DND-41 (cell line): ENCODE measurements around the gene LRRN2.
"Not testable (repeated sequence)": the region's sequence is repeated elsewhere in the genome, so short reads cannot be mapped to it uniquely, and the experiment has no call there.

Experiments used
- ATAC-seq: fragments of 200-7000 bp; cut with Tn5 transposase; 3 replicates; pipeline ENCODE4 v1.9.1; 2021; ENCODE audit warnings: low read depth; ENCODE audit not compliant: insufficient read depth
- DNase-seq: peaks from one replicate; pipeline ENCODE4 v3.0.0-alpha.2; 2020
- H2AFZ ChIP-seq: 2 replicates; pipeline ENCODE4 v1.6.0; 2012; ENCODE audit warnings: low read depth, low read length
- H3K27ac ChIP-seq: 2 replicates; pipeline ENCODE4 v1.5.1; 2012; ENCODE audit warnings: low read length, inconsistent platforms
- H3K27me3 ChIP-seq: fragments of 200-600 bp; sonication (generic); 2 replicates; pipeline ENCODE4 v1.6.0; 2012; ENCODE audit warnings: low read length, mild to moderate bottlenecking, inconsistent platforms; ENCODE audit not compliant: insufficient read depth, poor library complexity
- H3K36me3 ChIP-seq: 2 replicates; pipeline ENCODE4 v1.5.1; 2012; ENCODE audit warnings: low read length, inconsistent platforms; ENCODE audit not compliant: insufficient read depth
- H3K4me1 ChIP-seq: 2 replicates; pipeline ENCODE4 v1.5.1; 2012; ENCODE audit warnings: mild to moderate bottlenecking, low read length; ENCODE audit not compliant: insufficient read depth
- H3K4me2 ChIP-seq: 2 replicates; pipeline ENCODE4 v1.6.0; 2012; ENCODE audit warnings: mild to moderate bottlenecking, moderate library complexity, low read length, inconsistent platforms; ENCODE audit not compliant: insufficient read depth
- H3K4me3 ChIP-seq, 2 experiments: fragments of 200-600 bp in 1 of 2; shearing (Covaris generic) in 1 of 2; 2 replicates each; pipeline ENCODE4 v1.5.1; 2012 to 2016; ENCODE audit warnings: inconsistent platforms in 2 of 2, low read length in 2 of 2, mild to moderate bottlenecking in 2 of 2, low read depth in 1 of 2, moderate library complexity in 1 of 2
- H3K79me2 ChIP-seq: 2 replicates; pipeline ENCODE4 v1.6.0; 2012; ENCODE audit warnings: low read length, inconsistent platforms; ENCODE audit not compliant: insufficient read depth
- H3K9ac ChIP-seq: 2 replicates; pipeline ENCODE4 v1.6.0; 2012; ENCODE audit warnings: low read depth, mild to moderate bottlenecking, inconsistent platforms, low read length, moderate library complexity
- H3K9me3 ChIP-seq: 2 replicates; pipeline ENCODE4 v1.5.1; 2012; ENCODE audit warnings: low read length, moderate library complexity, mild to moderate bottlenecking, inconsistent platforms; ENCODE audit not compliant: insufficient read depth, severe bottlenecking
- H4K20me1 ChIP-seq: 2 replicates; pipeline ENCODE4 v1.6.0; 2012; ENCODE audit warnings: low read length; ENCODE audit not compliant: insufficient read depth
- CTCF ChIP-seq: IDR thresholded peaks from 2 replicates; pipeline ENCODE4 v1.5.1; 2012; ENCODE audit warnings: borderline replicate concordance, low read length, moderate library complexity, mild to moderate bottlenecking; ENCODE audit not compliant: poor library complexity, severe bottlenecking; ENCODE audit errors: extremely low read depth
- EZH2 ChIP-seq: IDR thresholded peaks from 3 replicates; pipeline ENCODE4 v1.6.1; 2012; ENCODE audit warnings: borderline replicate concordance, low read depth, mild to moderate bottlenecking, moderate library complexity, low read length, inconsistent platforms; ENCODE audit not compliant: severe bottlenecking

Gene LRRN2

DNA sequence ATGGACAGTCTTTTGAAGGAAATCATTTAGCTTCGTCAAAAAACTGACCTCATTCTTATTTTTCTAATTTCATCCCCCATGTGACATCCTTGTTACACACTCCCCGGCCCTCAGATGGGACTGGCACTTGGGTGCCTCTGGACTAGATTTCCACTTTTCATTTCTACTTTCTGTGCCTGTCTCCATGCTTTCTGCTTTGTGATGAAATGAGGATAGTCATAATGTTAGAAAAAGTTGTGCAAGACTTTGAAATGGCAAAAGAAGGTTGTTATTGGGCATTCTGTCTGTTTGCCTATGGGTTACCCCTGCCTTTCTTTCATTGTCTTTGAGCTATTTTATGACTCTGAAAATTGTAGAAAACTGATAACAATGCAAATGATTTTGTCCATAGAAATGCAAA is 114.4 kb downstream of the LRRN2 start:
- Histone ChIP-seq H4K20me1 (no peaks in the 10 kb centered on the region), H3K79me2 (no peaks in the 10 kb centered on the region), H3K4me3 (no peak overlapping the region), H3K9ac (no peak overlapping the region), H3K4me2 (no peak overlapping the region), H3K27me3 (no peaks in the 10 kb centered on the region), H3K4me1 (peaks cover under 1% of the 10 kb centered on the region; the same call in 1 of the 2 replicates), H3K27ac (no peak overlapping the region), H3K9me3 (no peaks in the 10 kb centered on the region), H3K36me3 (peaks cover 2% of the 10 kb centered on the region; the same call in 1 of the 2 replicates), H2AFZ (no peak overlapping the region)
- DNase-seq (no peak), ATAC-seq (no peak)
- no peak for TF ChIP-seq EZH2
- no peak for TF ChIP-seq CTCF

DNA sequence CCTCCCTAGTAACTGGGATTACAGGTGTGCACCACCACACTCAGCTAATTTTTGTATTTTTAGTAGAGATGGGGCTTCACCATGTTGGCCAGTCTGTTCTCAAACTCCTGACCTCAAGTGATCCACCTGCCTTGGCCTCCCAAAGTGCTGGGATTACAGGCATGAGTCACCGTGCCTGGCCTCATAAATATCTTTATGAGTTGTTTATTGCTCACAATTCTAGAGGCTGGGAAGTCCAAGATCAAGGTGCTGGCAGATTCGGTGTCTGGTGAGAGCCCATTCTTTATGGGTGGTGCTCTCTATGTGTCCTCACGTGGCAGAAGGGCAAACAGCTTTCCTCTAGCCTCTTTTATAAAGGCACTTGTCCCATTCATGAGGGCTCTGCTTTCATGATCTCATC is 115.5 kb downstream of the LRRN2 start:
- not testable (repeated sequence) for H3K36me3 ChIP-seq, DNase-seq, H3K4me3 ChIP-seq, H3K9me3 ChIP-seq, H2AFZ ChIP-seq, H3K79me2 ChIP-seq, H3K4me2 ChIP-seq, H4K20me1 ChIP-seq, ATAC-seq, H3K4me1 ChIP-seq, H3K27me3 ChIP-seq, H3K27ac ChIP-seq, H3K9ac ChIP-seq

- no peak overlapping the region for H2AFZ ChIP-seq
- H3K36me3 ChIP-seq, result peaks cover 2% of the 10 kb centered on the region; the same call in 1 of the 2 replicates
- H3K27me3 ChIP-seq, result no peaks in the 10 kb centered on the region
- no peaks in the 10 kb centered on the region for H4K20me1 ChIP-seq
- ATAC-seq (no peak), DNase-seq (no peak)
- no peak overlapping the region for H3K4me2 ChIP-seq
- no peaks in the 10 kb centered on the region for H3K9me3 ChIP-seq
- no peak overlapping the region for H3K9ac ChIP-seq
- no peak overlapping the region for H3K27ac ChIP-seq
- H3K4me3 ChIP-seq, result no peak overlapping the region
- H3K4me1 ChIP-seq, result peaks cover 3% of the 10 kb centered on the region; the same call in 1 of the 2 replicates
- TF ChIP-seq EZH2, result no peak
- TF ChIP-seq CTCF, result no peak
- H3K79me2 ChIP-seq, result no peaks in the 10 kb centered on the region
These were observed 116.1 kb downstream of the LRRN2 start for GRCh38 chr1:204569478-204569877.

DNA sequence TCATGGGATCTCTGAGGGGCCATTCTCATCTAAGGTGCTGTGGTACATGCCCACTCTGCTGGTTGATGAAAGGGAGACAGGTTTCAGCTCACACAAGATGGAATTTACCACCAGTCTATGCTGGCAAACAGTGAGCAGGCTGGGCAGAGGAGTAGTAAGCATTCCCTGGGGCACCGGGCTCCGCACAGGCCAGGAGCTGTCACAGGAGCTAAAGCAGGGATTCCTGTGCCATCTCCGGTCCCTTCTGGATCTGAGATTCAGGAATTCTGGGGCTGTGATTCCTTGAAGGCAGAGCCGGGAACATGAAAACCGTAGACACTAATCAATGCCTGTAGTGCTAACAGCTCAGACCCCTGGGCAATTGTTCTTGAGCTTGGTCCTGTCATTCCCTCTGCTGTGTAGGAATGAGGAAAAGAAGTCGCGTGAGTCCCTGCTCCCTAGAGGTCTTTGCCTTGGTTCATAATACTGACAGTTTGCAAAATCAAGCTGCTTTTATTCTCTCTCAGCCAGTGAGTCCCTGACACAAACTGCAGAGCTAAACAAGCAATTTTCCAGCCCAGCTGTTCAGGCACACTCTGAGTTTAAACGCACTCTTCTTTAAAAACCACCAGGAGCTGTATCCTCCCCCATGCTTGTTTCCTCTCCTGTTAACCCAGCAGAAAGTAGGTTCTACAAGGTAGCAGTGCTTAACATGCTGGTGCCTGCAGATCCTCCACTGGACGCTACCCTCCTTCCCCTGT is 116.8 kb downstream of the LRRN2 start:
- H3K27ac ChIP-seq, result no peak overlapping the region
- no peak overlapping the region for H3K9ac ChIP-seq
- ATAC-seq, result no peak
- no peaks in the 10 kb centered on the region for H3K79me2 ChIP-seq
- H2AFZ ChIP-seq, result no peak overlapping the region
- no peaks in the 10 kb centered on the region for H4K20me1 ChIP-seq
- TF ChIP-seq EZH2 (no peak), CTCF (no peak)
- no peak overlapping the region for H3K4me3 ChIP-seq
- H3K4me2 ChIP-seq, result no peak overlapping the region
- H3K27me3 ChIP-seq, result no peaks in the 10 kb centered on the region
- H3K36me3 ChIP-seq, result peaks cover 2% of the 10 kb centered on the region; the same call in 1 of the 2 replicates
- no peaks in the 10 kb centered on the region for H3K9me3 ChIP-seq
- DNase-seq, result no peak
- H3K4me1 ChIP-seq, result peaks cover 3% of the 10 kb centered on the region; the same call in 1 of the 2 replicates
